Measurements from ENCODE around the gene ADGRE1.

ADGRE1 gene

DNA sequence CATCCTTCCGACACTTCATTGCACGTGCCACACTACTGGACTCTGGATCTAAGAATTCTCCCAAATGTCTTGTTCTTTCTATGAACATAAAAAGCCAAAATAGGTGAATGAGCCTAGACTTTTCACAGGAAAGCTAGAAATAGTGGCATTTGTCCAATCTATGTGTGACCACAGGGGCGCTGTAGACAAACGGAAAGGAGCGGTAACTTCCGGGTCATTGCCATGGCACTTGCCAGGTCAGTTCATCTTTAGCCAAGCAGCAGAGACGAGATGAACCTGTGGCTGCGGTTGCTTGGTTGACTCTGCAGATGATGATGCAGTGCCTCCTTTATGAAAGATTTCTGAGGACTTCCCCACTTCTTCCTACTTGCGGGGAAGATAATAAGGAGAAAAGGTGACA lies 65.6 kb downstream of the ADGRE1 start:
- FAIRE-seq (no peak), DNase-seq (ENCODE audit: insufficient read length, low spot score) (no peak)

DNA sequence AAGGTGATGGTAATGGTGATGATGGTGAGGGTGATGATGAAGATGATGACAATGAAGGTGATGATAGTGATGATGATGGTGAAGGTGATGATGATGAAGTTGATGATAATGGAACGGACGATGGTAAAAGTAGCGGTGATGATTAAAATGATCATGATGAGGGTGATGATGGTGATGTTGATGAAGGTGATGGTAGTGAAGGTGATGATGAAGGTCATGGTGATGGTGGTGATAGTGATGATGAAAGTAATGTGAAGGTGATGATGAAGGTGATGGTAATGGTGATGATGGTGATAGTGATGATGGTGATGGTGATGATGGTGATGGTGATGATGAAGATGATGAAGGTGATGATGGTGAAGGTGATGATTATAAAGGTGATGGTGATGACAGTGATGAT lies 67.7 kb downstream of the ADGRE1 start:
- no peak for FAIRE-seq
- DNase-seq (ENCODE audit: insufficient read length, low spot score): no peak

DNA sequence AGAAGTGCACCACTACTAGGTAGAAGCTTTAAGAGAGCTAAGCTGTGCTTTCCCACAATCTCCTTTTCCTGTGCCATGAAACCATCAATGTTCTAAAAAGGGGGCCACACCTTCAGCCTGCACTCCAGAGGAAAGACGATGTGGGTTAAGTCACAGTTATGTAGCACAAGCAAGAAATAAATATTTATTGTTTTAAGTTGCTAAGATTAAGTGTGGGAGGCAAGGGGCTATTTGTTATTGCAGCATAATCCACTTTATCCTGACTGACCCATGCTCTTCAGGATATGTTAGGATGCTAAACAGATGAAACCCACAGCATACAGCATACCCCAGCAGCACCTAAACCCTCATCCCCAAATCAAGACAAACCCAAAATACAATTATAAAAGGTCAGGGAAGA lies 69.2 kb downstream of the ADGRE1 start:
- no peak for FAIRE-seq
- no peak for DNase-seq (ENCODE audit: insufficient read length, low spot score)

DNA sequence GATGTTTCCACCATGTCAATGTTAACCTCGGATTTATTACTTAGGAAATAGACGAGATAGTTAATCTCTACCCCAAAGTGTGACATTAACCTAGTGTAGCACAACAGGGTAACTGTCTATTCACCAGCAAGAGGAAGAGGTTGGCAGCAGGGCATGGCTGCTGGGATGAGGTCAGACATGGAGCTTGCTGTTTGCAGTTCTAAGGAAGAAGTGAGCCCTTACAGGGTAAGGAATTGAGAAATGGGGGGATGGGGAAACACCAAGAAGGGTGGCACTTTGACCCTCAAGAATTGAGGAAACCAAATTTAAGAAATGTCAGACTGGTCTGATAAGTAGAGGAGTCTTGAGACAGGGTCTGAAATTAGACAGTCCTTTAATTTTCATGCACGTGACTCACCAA lies 71.4 kb downstream of the ADGRE1 start:
- FAIRE-seq: no peak
- DNase-seq (ENCODE audit: insufficient read length, low spot score): no peak

DNA sequence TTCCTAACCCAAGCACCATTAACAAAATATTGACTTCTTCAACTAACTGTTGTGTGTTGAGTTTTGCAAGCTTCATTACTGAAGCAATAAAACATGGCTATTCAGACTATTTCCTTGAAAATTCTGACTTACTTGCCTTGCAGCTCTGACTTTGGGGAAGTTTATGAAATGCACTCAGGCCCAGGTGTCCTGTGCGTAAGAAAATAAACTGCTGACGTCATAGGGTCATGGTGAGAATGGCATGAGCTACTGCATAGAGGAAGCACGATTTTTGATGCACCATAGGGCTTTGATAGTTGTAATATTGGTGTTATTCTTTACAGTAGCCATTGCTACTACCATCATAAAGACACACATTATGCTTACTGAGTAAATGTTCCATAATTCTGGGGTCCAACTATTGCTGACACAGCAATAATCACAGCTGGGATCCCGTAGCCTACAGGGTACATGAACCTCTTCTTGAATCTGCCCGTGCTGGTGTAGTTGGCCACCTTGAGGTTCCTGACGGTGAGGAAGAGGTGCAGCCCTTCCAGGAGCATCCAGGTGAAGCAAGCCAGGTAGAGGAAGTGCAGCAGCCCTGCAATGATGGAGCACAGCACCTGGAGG lies 76.0 kb downstream of the ADGRE1 start:
- no peak for FAIRE-seq

DNA sequence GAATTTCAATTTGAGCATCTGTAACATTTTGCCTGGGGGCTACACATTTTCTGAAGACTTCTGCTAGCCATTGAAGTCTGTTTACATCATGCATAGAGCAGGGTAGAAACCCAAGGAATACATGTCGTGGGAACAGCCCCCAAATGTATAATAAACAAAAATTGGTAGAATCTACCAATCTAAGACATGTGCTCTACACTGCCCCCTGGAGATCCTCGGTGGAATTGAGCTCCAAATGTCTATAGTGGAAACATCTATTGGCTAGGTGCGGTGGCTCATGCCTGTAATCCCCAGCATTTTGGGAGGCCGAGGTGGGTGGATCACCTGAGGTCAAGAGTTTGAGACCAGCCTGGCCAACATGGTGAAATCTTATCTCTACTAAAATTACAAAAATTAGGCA lies 76.6 kb downstream of the ADGRE1 start:
- FAIRE-seq (peak; percentile 45), DNase-seq (ENCODE audit: insufficient read length, low spot score) (no peak)

More for the DNA sequence above, 76.0 kb downstream of the ADGRE1 start:
- DNase-seq (ENCODE audit: insufficient read length, low spot score): no peak

- DNase-seq (ENCODE audit: insufficient read length, low spot score) (no peak), FAIRE-seq (no peak)
Measured at GRCh38 chr19:6967967-6968366, 80.6 kb downstream of the ADGRE1 start.

- DNase-seq (ENCODE audit: insufficient read length, low spot score): no peak
- FAIRE-seq: no peak
Measured at GRCh38 chr19:6969490-6969889, 82.1 kb downstream of the ADGRE1 start.

- no peak for DNase-seq (ENCODE audit: insufficient read length, low spot score)
- no peak for FAIRE-seq
Measured at GRCh38 chr19:6970021-6970420, 82.6 kb downstream of the ADGRE1 start.

GRCh38 chr19:6970443-6970842 lies 83.1 kb downstream of the ADGRE1 start:
- DNase-seq (ENCODE audit: insufficient read length, low spot score) (no peak), FAIRE-seq (no peak)

GRCh38 chr19:6971366-6971765 lies 84.0 kb downstream of the ADGRE1 start:
- no peak for DNase-seq (ENCODE audit: insufficient read length, low spot score)
- no peak for FAIRE-seq

- DNase-seq (ENCODE audit: insufficient read length, low spot score) (no peak), FAIRE-seq (no peak)
Measured at GRCh38 chr19:6976197-6976596, 88.8 kb downstream of the ADGRE1 start.

- no peak for FAIRE-seq
Measured at GRCh38 chr19:6979399-6979798, 92.0 kb downstream of the ADGRE1 start.

GRCh38 chr19:6983448-6983847 lies 96.1 kb downstream of the ADGRE1 start:
- FAIRE-seq (no peak), DNase-seq (ENCODE audit: insufficient read length, low spot score) (no peak)

More at GRCh38 chr19:6979399-6979798, 92.0 kb downstream of the ADGRE1 start:
- DNase-seq (ENCODE audit: insufficient read length, low spot score): no peak

DNA sequence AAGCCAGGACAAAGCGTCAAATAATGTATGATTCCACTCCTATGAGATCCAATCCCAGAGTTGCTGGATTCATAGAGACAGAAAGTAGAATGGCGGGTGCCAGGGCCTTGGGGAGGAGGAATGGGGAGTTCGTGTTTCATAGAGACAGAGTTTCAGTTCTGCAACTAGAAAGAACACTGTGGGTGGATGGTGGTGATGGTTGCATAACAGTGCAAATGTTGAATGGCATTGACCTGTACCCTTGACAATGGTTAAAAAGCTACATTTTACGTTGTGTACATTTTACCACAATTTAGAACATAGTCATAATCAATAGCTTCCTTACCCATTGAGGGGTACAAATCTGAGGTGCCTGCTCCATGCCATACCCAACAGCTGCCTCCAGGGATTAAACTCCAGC lies 100.5 kb downstream of the ADGRE1 start:
- DNase-seq (ENCODE audit: insufficient read length, low spot score) (no peak), FAIRE-seq (no peak)

- no peak for FAIRE-seq
- DNase-seq (ENCODE audit: insufficient read length, low spot score): no peak
Measured at GRCh38 chr19:6988257-6988656, 100.9 kb downstream of the ADGRE1 start.

All from GM19239 (cell line).